Measurements from ENCODE around the gene UNC119B.
"Not testable (repeated sequence)": the region's sequence is repeated elsewhere in the genome, so short reads cannot be mapped to it uniquely, and the experiment has no call there.

Gene UNC119B

DNA sequence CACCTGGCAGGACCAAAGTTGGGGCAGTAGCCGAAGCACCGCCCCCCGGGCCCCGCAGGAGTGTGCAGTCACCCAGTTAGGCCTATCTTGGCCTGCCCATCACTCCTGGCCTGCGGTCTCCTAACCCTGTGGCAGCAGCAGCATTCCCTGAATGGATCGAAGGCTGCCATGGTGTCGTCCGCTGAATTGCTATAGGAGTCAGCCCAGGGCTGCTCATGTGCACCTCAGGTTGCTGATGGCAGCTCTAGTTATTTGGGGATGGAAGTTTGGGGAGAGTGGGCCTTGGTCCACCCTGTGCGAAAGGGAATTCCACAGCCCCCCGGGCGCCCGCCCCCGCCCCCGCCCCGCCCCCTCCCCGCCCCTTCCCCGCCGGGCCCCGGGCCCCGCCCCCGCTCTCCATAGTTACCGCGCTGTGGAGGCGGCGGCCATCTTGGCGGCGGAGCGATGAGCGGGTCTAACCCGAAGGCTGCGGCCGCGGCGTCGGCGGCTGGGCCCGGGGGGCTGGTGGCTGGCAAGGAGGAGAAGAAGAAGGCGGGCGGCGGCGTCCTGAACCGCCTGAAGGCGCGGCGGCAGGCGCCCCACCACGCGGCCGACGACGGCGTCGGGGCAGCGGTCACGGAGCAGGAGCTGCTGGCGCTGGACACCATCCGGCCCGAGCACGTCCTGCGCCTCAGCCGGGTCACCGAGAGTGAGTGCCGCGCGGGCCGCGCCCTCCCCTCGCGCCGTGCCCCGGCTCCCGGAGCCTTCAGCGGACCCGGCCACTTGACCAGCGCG lies at the start of gene UNC119B:
Gene UNC119B (plus strand): TSS at position 428 of the 774 bp plus-strand sequence. CDS start 17 bp downstream, at position 445.
- peak; percentile 61 for DNase-seq (ENCODE audit: low spot score)

- no peak for DNase-seq (ENCODE audit: low spot score)
Measured at GRCh38 chr12:120661432-120661831, 48.8 kb upstream of the UNC119B start.

DNA sequence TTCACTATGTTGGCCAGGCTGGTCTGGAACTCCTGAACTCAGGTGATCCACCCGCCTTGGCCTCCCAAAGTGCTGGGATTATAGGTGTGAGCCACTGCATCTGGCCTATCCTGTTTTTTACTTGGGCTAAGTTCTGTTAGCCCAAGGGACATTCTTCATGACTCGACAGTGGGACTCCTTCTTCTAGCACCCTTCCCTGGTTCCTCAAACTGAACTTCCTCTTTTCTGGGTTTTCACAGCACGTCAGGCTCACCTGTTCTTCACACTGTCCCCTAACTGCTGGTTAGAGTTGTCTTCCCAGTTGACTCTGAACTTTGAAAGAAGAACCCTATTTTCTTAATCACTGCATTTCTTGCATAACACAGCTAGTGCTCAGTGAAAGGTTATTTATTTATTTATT lies 47.4 kb upstream of the UNC119B start:
- no peak for DNase-seq (ENCODE audit: low spot score)

- no peak for DNase-seq (ENCODE audit: low spot score)
Measured at GRCh38 chr12:120663741-120664140, 46.5 kb upstream of the UNC119B start.

DNA sequence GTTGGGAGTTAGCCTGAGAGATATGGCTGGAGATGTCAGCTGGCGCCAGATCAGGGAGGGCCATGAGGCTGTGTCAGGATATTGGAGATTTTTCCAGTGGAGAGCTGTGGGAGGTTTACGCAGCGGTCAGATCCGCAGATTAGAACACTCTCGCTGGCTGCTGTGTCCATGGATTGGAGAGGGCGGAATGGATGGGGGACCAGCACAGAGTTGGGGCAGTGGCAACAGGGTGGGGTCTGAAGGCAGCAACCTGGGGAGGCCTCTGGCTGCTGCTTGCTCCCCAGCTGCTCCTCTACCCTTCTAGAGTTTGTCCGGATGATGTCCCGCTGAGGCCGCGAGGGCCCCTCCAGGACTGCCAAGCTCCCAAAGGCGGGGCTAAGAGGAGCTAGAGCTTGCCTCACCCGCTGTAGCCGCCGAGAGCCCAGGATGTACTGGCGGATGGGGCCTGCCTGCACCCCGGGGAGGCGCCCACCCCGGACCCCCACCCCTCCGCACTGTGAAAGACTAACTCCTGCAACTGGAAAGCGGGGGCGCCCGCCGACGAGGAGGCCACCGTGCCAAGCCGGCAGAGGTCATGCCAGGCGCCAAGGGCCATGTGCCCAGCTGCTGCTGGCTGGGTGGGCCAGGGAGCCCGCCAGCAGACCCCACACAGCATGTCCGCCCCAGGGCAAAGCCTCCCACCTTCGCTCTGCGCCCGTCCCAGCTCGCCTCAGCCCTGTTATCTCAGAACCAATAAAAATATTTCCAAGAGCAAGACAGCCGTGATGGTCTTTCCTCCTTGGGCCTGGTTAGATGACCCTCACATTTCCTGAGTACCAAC lies 43.5 kb upstream of the UNC119B start:
- DNase-seq (ENCODE audit: low spot score): no peak

GRCh38 chr12:120668091-120668867 lies 42.0 kb upstream of the UNC119B start:
- no peak for DNase-seq (ENCODE audit: low spot score)

DNA sequence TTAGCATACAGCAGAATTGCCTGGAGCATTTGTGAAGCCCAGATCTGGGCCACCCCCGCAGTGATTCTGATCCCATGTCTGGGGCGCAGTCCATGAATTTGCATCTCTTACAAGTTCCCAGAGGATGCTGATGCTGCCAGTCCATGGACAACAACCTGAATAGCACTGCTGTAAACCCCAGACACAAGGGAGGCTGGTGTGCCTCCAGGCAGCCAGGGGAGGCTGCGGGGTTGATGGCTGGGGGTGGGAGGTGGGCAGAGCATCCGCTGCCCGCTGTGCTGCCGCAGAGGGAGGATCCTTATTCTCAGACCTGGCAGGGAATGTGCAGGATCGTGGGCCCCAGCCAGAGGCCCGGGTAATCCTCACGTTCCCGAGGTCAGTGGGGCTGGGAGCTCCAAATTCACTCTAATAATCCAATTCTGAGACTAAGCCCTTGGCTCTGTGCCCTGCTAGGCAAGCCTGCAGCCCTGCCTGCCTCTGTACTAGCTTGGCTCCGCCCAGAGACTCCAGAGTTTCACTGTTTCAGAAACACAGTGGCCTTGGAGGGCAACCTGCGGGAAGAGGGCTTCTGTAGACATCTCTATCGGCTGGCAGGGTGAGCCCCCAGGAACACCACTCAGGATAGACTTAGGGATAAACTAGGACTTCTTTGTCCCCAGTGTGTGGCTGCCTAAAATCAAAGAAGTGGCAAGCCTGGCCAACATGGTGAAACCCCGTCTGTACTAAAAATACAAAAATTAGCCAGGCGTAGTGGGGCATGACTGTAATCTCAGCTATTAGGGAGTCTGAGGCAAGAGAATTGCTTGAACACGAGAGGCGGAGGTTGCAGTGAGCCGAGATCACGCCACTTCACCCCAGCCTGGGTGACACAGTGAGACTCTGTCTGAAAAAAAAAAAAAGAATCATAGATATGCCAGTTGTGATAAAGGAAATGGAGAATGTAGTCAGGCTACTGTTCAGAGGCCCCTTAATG lies 41.1 kb upstream of the UNC119B start:
- DNase-seq (ENCODE audit: low spot score): no peak

DNA sequence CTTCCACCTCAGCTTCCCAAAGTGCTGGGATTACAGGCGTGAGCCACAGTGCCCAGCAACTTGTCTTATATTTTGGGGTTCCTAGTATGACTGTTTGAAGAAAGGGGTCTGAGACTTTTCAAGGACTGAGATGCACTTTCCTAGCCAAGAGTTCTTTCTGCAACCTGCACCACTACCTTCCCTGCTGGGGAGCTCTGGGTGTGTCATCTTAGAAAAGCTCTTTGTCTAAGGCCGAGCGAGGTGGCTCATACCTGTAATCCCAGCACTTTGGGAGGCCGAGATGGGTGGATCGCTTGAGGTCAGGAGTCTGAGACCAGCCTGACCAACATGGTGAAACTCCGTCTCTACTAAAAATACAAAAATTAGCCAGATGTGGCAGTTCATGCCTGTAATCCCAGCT lies 40.0 kb upstream of the UNC119B start:
- DNase-seq (ENCODE audit: low spot score): not testable (repeated sequence)

DNA sequence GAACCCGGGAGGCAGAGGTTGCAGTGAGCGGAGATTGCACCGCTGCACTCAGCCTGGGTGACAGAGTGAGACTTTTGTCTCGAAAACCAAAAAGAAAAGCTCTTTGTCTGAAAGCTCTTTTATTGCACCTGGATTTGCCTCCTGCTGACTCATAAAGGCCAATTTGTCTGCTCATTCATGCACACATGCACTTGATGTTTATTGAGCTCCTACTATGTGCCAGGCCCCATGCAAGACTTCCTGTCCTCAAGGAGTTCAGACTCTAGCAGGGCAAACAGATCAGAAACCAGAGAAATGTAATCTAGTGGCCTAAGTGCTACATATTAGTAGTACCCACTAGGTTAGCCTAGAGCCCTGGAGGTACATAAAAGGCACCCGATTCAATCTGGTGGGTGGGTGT lies 39.6 kb upstream of the UNC119B start:
- DNase-seq (ENCODE audit: low spot score): no peak

GRCh38 chr12:120674097-120674636 lies 36.1 kb upstream of the UNC119B start:
- DNase-seq (ENCODE audit: low spot score): no peak

GRCh38 chr12:120677765-120678473 lies 32.3 kb upstream of the UNC119B start:
- DNase-seq (ENCODE audit: low spot score): no peak

DNA sequence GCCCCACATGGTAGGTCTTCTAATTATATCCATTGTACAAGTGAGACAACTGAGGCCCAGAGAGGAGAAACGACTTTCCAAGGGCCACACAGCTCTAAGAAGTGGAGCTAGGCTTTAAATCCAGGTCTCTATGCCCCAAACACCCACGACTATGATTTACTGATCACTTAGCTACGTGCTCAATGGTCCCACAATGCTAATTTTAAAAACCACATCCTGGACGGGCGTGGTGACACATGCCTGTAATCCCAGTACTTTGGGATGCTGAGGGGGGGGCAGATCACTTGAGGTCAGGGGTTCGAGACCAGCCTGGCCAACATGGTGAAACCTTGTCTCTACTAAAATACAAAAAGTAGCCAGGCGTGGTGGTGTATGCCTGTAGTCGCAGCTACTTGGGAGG lies 31.7 kb upstream of the UNC119B start:
- DNase-seq (ENCODE audit: low spot score): no peak

DNA sequence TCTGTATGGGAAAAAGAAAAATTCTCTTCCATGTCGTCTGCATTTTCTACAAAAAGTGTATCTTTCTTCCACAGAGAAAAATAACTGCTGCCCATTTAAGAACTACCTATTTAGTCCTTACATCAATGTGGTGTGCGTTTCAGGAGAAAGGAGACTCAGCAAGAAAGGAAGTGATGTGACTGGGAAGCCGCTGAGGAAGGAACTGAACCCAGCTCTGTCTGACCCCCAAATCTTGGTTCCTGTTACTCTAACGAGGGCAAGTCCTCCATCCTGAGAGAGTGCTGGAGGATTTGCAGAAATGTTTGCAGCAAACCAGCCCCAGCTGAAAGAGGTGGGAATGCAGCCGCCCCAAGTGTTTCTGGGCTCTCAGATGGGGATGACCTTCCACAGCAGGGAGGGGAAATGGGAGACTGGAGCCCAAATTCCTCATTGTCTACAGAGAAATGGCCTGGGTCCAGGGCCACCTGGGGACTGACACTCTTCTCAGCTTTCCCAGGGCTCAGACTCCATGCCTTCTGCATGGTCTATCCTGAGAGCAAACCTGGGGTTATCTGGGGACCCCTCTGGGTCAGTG lies 30.0 kb upstream of the UNC119B start:
- no peak for DNase-seq (ENCODE audit: low spot score)

DNA sequence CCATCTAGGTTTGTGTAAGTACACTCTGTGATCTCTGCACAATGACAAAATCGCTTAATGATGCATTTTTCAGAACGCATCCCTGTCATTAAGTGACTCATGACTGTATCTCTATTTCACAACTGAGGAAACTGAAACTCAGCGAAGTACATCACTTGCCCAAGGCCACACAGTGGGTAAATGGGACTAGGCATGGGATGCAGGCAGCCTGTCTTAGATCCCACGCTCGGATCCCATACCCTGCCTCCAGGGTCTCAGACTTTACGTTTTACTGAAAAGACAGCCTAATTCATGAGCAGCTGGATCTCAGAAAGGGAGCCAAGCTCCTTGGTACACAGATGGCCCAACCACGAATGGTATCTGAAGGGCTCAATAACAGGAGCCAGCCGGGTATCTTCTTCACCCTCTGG lies 25.7 kb upstream of the UNC119B start:
- no peak for DNase-seq (ENCODE audit: low spot score)

DNA sequence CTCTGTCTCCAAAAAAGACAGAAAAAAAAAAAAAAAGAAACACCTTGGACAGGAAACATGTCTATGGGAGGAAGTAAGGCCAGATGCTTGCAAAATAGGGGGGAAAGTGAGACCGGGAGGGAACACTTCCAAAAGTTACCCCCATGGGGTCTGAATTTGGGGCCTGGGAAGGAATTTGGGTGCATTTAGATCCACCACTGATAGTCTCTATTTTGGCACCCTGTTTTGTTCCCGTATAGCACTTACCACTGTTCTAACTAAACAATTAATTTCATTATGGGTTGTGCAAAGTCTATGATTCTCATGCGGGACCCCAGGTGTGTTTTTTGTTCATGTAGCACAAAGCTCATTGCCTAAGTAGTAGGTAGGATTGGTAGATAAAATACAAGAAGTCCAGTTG lies 24.7 kb upstream of the UNC119B start:
- no peak for DNase-seq (ENCODE audit: low spot score)

DNA sequence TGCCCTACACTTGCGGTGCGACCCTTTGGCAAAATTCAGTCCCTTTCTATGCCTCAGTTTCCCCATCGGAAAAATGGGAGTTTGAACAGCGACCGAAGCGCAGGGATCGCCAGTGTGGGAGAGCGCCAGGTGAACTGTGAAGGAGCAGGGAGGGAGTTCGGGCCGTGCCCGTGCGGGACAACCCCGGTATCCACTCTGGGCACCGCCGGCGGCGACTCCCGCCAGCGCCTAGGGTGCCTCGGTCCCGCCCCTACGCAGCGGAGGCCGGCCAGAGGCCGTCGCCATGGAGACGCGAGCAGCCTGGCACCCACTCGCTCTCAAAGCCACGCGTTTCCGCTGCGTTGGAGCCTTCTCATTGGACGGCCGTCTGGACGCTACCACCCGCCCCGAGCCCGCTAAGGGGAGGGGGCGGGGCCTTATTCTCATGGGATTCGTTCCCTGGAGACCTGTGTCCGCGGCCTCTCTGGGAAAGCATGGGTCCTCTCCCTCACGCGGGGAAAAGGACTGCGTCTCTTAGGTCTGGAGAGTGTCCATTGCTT lies 24.0 kb upstream of the UNC119B start:
- peak; percentile 97 for DNase-seq (ENCODE audit: low spot score)

GRCh38 chr12:120686690-120687577 lies 23.3 kb upstream of the UNC119B start, which contains the start of gene MLEC:
Gene MLEC (plus strand): TSS chr12:120687149. CDS start chr12:120687297, 148 bp downstream.
- peak; percentile 98 for DNase-seq (ENCODE audit: low spot score)

GRCh38 chr12:120687578-120688289 lies 22.5 kb upstream of the UNC119B start:
- DNase-seq (ENCODE audit: low spot score): no peak
